Measurements from ENCODE around the gene C6orf132.
"Not testable (repeated sequence)": the region's sequence is repeated elsewhere in the genome, so short reads cannot be mapped to it uniquely, and the experiment has no call there.

Gene C6orf132

GRCh38 chr6:42162384-42162783 is 20.0 kb upstream of the C6orf132 start:
- no peak for DNase-seq

- no peak for DNase-seq
Observed at GRCh38 chr6:42159431-42160024, 17.1 kb upstream of the C6orf132 start.

GRCh38 chr6:42158631-42159030 is 16.2 kb upstream of the C6orf132 start:
- DNase-seq = no peak

- no peak for DNase-seq
Observed at GRCh38 chr6:42158011-42158410, 15.6 kb upstream of the C6orf132 start.

GRCh38 chr6:42156638-42157037 is 14.2 kb upstream of the C6orf132 start:
- DNase-seq = no peak

- DNase-seq = no peak
Observed at GRCh38 chr6:42155293-42155692, 12.9 kb upstream of the C6orf132 start.

GRCh38 chr6:42154461-42155209 is 12.2 kb upstream of the C6orf132 start:
- no peak for DNase-seq

- DNase-seq = no peak
Observed at GRCh38 chr6:42153921-42154320, 11.5 kb upstream of the C6orf132 start.

GRCh38 chr6:42152528-42153213 is 10.3 kb upstream of the C6orf132 start:
- not testable (repeated sequence) for DNase-seq

GRCh38 chr6:42152024-42152423 is 9.6 kb upstream of the C6orf132 start:
- no peak for DNase-seq

GRCh38 chr6:42150254-42150653 is 7.8 kb upstream of the C6orf132 start:
- DNase-seq = no peak

- DNase-seq = no peak
Observed at GRCh38 chr6:42148058-42148457, 5.6 kb upstream of the C6orf132 start.

GRCh38 chr6:42147138-42147562 is 4.7 kb upstream of the C6orf132 start:
- DNase-seq = no peak

- no peak for DNase-seq
Observed at GRCh38 chr6:42141603-42142117, 760 bp downstream of the C6orf132 start.

- no peak for DNase-seq
Observed at GRCh38 chr6:42140756-42141602, 1.4 kb downstream of the C6orf132 start.

- no peak for DNase-seq
Observed at GRCh38 chr6:42140032-42140431, 2.4 kb downstream of the C6orf132 start.

- no peak for DNase-seq
Observed at GRCh38 chr6:42138630-42139619, 3.5 kb downstream of the C6orf132 start.

- DNase-seq = no peak
Observed at GRCh38 chr6:42138190-42138589, 4.2 kb downstream of the C6orf132 start.

GRCh38 chr6:42137194-42137753 is 5.1 kb downstream of the C6orf132 start:
- no peak for DNase-seq

GRCh38 chr6:42136508-42137193 is 5.8 kb downstream of the C6orf132 start:
- no peak for DNase-seq

- DNase-seq = no peak
Observed at GRCh38 chr6:42135722-42136121, 6.7 kb downstream of the C6orf132 start.
